ENCODE data around the gene EHF. TPM values are rescaled to one million over a fixed set of nuclear protein-coding genes. Genes with fewer than 3 reads are reported as not detected.

Gene EHF
- total and polyA plus RNA-seq, 2 of the 13 experiments (the other 11 are each of a cell fraction or from before 2014, with no cell fraction given), result 0.04 to 0.46 TPM

DNA sequence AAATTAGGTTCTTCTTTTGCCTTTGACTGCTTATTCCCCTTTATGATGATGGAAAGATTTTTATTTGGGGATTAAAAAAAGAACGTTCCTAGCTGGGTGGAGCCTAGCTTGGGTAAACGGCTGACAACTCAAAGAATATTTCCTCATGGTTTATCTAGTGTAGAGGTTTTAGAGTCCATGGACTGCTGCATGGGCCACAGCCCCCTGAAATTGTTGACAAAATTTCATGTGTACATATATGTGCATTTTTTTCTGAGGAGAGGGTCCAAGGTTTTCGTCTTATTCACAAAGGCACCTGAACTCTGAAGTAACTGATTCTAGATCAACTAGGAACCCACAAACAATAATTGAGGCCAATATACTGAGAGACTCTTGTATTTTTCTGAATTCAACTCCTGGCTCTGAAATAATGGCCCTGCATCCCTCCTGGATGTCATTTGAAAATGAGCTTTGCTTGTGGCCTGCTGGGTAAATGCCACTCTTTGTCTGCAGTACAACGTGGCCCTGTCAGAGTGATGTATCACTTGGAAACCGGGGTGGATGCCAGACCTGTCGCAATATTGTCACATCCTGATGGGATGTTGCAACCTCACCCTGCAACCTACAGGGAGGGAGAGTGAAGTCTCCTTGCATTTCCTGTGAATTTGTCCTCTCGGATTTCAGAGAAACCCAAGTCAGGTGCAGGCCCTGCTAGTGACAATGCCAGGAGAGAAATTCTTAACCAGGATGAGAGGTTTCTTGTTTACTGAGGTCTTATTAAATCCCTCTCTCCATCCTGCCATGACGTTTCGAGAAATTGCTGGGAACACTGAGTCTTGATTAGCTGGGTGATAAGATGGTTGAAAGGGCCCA is 33.8 kb downstream of the EHF start (continued):
- no peak for TF ChIP-seq ZNF615 (CRISPR knock-in tag; IDR thresholded peaks at IDR 0.05; ENCODE audit: borderline replicate concordance)
- TF ChIP-seq ZNF138 (CRISPR knock-in tag; IDR thresholded peaks at IDR 0.05; ENCODE audit: low read depth), result no peak
- TF ChIP-seq HIVEP1 (CRISPR knock-in tag; IDR thresholded peaks at IDR 0.05), result no peak
- peak; percentile 67; the same call in 1 of the 2 replicates for TF ChIP-seq ZSCAN21 (CRISPR knock-in tag; IDR thresholded peaks at IDR 0.05; ENCODE audit: borderline replicate concordance)
- TF ChIP-seq, protein P1, sequence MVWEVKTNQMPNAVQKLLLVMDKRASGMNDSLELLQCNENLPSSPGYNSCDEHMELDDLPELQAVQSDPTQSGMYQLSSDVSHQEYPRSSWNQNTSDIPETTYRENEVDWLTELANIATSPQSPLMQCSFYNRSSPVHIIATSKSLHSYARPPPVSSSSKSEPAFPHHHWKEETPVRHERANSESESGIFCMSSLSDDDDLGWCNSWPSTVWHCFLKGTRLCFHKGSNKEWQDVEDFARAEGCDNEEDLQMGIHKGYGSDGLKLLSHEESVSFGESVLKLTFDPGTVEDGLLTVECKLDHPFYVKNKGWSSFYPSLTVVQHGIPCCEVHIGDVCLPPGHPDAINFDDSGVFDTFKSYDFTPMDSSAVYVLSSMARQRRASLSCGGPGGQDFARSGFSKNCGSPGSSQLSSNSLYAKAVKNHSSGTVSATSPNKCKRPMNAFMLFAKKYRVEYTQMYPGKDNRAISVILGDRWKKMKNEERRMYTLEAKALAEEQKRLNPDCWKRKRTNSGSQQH (CRISPR knock-in tag; IDR thresholded peaks at IDR 0.05; ENCODE audit: low read depth), result peak; percentile 65
- TF ChIP-seq ZBTB7B (CRISPR knock-in tag; IDR thresholded peaks at IDR 0.05), result peak; percentile 89
- TF ChIP-seq GATA4 (IDR thresholded peaks at IDR 0.05; ENCODE audit: borderline replicate concordance, low read depth), result peak; percentile 90
- TF ChIP-seq, protein P2, sequence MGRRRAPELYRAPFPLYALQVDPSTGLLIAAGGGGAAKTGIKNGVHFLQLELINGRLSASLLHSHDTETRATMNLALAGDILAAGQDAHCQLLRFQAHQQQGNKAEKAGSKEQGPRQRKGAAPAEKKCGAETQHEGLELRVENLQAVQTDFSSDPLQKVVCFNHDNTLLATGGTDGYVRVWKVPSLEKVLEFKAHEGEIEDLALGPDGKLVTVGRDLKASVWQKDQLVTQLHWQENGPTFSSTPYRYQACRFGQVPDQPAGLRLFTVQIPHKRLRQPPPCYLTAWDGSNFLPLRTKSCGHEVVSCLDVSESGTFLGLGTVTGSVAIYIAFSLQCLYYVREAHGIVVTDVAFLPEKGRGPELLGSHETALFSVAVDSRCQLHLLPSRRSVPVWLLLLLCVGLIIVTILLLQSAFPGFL (CRISPR knock-in tag; IDR thresholded peaks at IDR 0.05), result no peak
- peak; percentile 35; the same call in 1 of the 2 replicates for TF ChIP-seq CREB1 (IDR thresholded peaks at IDR 0.05)
- peak; percentile 84 for TF ChIP-seq CREB1 (CRISPR knock-in tag; IDR thresholded peaks at IDR 0.05)
- peak; percentile 96 for TF ChIP-seq FOSL2 (CRISPR knock-in tag; IDR thresholded peaks at IDR 0.05)
- TF ChIP-seq TARDBP (CRISPR knock-in tag; IDR thresholded peaks at IDR 0.05), result peak; percentile 98
- TF ChIP-seq MXI1 (IDR thresholded peaks at IDR 0.05; ENCODE audit: borderline replicate concordance, low read depth, low read length), result peak; percentile 58; the same call in 1 of the 3 replicates
- no peak; the same call in 1 of the 2 replicates for TF ChIP-seq RNF219 (CRISPR knock-in tag; IDR thresholded peaks at IDR 0.05)
- TF ChIP-seq, protein P3, sequence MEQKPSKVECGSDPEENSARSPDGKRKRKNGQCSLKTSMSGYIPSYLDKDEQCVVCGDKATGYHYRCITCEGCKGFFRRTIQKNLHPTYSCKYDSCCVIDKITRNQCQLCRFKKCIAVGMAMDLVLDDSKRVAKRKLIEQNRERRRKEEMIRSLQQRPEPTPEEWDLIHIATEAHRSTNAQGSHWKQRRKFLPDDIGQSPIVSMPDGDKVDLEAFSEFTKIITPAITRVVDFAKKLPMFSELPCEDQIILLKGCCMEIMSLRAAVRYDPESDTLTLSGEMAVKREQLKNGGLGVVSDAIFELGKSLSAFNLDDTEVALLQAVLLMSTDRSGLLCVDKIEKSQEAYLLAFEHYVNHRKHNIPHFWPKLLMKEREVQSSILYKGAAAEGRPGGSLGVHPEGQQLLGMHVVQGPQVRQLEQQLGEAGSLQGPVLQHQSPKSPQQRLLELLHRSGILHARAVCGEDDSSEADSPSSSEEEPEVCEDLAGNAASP (CRISPR knock-in tag; IDR thresholded peaks at IDR 0.05; ENCODE audit: borderline replicate concordance), result peak; percentile 95
- peak; percentile 83 for TF ChIP-seq KAT8 (CRISPR knock-in tag; IDR thresholded peaks at IDR 0.05)
- TF ChIP-seq ZNF367 (CRISPR knock-in tag; IDR thresholded peaks at IDR 0.05; ENCODE audit: borderline replicate concordance), result no peak
- TF ChIP-seq ZNF567 (CRISPR knock-in tag; IDR thresholded peaks at IDR 0.05; ENCODE audit: borderline replicate concordance), result no peak; the same call in 1 of the 2 replicates
- TF ChIP-seq, protein P4, sequence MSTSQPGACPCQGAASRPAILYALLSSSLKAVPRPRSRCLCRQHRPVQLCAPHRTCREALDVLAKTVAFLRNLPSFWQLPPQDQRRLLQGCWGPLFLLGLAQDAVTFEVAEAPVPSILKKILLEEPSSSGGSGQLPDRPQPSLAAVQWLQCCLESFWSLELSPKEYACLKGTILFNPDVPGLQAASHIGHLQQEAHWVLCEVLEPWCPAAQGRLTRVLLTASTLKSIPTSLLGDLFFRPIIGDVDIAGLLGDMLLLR (CRISPR knock-in tag; IDR thresholded peaks at IDR 0.05), result no peak
- peak; percentile 99 for TF ChIP-seq ZSCAN31 (CRISPR knock-in tag; IDR thresholded peaks at IDR 0.05; ENCODE audit: low read depth)
- TF ChIP-seq ZNF639 (CRISPR knock-in tag; conservative IDR thresholded peaks at IDR 0.05), result peak; percentile 60; the same call in 1 of the 2 replicates

Data from HepG2 (cell line).